Fibroblast of lung (primary cell): ENCODE data around the gene MIER1.

Source experiments
- EZH2 ChIP-seq: IDR thresholded peaks from 2 replicates; pipeline ENCODE4 v1.5.1; 2012; ENCODE audit warnings: low read length, control low read depth, mild to moderate bottlenecking; ENCODE audit errors: missing control alignments
- TF ChIP-seq, protein P1 (sequence below), 2 donors: IDR thresholded peaks in 1 of 2; conservative IDR thresholded peaks in 1 of 2; 1 replicate in 1 of 2; 2 replicates in 1 of 2; pipeline ENCODE4 v1.5.1; 2011 to 2012; ENCODE audit warnings: low read length in 2 of 2, control low read depth in 1 of 2, inconsistent platforms in 1 of 2, low read depth in 1 of 2, mild to moderate bottlenecking in 1 of 2

DNA sequence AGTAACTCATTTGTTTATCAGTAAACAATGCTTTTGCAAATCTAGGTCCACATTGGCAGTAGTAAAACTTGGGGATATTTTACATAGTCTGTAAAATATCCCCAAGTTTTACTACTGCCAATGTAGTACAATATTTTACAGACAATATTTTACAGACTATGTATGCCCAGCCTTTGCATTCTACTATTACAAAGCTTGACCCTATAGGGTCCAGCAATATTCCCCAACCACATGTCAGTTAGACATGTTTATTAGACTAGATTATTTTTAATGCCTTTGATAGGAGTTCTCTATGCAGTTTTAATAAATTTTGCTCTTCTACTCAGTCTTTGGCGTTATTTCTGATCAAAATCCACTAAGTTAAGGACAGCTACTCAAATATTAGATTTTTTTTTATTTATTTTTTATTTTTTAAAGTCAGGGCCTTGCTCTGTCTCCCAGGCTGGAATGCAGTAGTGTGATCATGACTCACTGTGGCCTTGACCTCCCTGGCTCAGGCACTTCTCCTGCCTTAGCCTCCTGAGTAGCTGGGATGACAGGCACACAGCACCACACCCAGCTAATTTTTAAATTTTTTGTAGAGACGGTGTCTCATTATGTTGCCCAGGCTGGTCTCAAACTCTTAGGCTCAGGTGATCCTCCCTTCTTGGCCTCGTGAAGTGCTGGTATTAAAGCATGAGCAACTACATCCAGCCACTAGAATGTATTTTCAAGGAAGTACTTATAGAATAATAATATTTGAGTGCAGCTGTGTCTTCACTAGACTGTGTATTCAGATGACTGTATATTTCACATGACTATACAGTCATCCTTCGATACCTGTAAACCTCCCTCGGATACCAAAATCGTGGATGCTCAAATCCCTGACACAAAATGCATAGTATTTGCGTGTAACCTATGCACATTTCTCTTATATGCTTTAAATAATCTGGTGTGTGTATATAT is 19.8 kb downstream of the MIER1 start:
- TF ChIP-seq, protein P1, sequence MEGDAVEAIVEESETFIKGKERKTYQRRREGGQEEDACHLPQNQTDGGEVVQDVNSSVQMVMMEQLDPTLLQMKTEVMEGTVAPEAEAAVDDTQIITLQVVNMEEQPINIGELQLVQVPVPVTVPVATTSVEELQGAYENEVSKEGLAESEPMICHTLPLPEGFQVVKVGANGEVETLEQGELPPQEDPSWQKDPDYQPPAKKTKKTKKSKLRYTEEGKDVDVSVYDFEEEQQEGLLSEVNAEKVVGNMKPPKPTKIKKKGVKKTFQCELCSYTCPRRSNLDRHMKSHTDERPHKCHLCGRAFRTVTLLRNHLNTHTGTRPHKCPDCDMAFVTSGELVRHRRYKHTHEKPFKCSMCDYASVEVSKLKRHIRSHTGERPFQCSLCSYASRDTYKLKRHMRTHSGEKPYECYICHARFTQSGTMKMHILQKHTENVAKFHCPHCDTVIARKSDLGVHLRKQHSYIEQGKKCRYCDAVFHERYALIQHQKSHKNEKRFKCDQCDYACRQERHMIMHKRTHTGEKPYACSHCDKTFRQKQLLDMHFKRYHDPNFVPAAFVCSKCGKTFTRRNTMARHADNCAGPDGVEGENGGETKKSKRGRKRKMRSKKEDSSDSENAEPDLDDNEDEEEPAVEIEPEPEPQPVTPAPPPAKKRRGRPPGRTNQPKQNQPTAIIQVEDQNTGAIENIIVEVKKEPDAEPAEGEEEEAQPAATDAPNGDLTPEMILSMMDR (conservative IDR thresholded peaks at IDR 0.05 in 1 of 2, IDR thresholded peaks at IDR 0.05 in 1 of 2; ENCODE audit: low read depth in 1 of 2, low read length in 2 of 2) = no peak
- TF ChIP-seq EZH2 = no peak
